Measurements from ENCODE around the gene TSPAN33. TPM values are rescaled to one million over a fixed set of nuclear protein-coding genes. Genes with fewer than 3 reads are reported as not detected.
"Not testable (repeated sequence)": the region's sequence is repeated elsewhere in the genome, so short reads cannot be mapped to it uniquely, and the experiment has no call there.

The TSPAN33 gene
- polyA plus RNA-seq, 1 of the 3 experiments (the other 2 are of a cell fraction): 6.9 TPM

DNA sequence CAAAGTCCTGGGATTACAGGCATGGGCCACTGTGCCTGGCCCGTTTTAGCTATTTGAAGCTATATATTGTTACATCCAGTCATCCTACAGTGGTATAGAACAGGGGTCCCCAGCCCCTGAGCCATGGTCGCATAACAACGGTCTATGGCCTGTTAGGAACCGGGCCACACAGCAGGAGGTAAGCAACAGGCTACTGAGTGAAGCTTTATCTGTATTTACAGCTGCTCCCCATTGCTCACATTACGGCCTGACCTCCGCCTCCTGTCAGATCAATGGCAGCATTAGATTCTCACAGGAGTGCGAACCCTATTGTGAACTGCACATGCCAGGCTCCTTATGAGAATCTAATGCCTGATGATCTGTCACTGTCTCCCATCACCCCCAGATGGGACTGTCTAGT is 26.3 kb upstream of the TSPAN33 start (continued):
- TF ChIP-seq, protein P1, sequence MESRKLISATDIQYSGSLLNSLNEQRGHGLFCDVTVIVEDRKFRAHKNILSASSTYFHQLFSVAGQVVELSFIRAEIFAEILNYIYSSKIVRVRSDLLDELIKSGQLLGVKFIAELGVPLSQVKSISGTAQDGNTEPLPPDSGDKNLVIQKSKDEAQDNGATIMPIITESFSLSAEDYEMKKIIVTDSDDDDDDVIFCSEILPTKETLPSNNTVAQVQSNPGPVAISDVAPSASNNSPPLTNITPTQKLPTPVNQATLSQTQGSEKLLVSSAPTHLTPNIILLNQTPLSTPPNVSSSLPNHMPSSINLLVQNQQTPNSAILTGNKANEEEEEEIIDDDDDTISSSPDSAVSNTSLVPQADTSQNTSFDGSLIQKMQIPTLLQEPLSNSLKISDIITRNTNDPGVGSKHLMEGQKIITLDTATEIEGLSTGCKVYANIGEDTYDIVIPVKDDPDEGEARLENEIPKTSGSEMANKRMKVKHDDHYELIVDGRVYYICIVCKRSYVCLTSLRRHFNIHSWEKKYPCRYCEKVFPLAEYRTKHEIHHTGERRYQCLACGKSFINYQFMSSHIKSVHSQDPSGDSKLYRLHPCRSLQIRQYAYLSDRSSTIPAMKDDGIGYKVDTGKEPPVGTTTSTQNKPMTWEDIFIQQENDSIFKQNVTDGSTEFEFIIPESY (IDR thresholded peaks at IDR 0.05; ENCODE audit: borderline replicate concordance, low read depth): no peak
- no peak for TF ChIP-seq ELF1 (IDR thresholded peaks at IDR 0.05)
- TF ChIP-seq RXRA (IDR thresholded peaks at IDR 0.05; ENCODE audit: borderline replicate concordance, low read depth): no peak
- TF ChIP-seq POLR2AphosphoS5 (IDR thresholded peaks at IDR 0.05; ENCODE audit: low read depth, low read length): no peak

GRCh38 chr7:129118976-129119375 is 25.5 kb upstream of the TSPAN33 start:
- Histone ChIP-seq H3K27ac (ENCODE audit: low read depth in 2 of 2, low read length in 1 of 2) (no peak overlapping the region), H3F3A (replicated peaks; ENCODE audit: insufficient read depth) (no peaks in the 10 kb centered on the region), H3K36me3 (replicated peaks in 1 of 2; ENCODE audit: control insufficient read depth in 1 of 2, insufficient read depth in 2 of 2, low read length in 1 of 2) (no peaks in the 10 kb centered on the region), H3K9me2 (no peaks in the 10 kb centered on the region), H3K4me1 (ENCODE audit: control insufficient read depth in 1 of 2, insufficient read depth in 2 of 2, low read depth in 1 of 2, low read length in 1 of 2) (no peaks in the 10 kb centered on the region), H3K4me2 (no peak overlapping the region), H3K9me3 (peaks cover 10% of the 10 kb centered on the region; the same call in 1 of the 2 replicates), H4K20me1 (ENCODE audit: insufficient read depth) (no peaks in the 10 kb centered on the region), H2AFZ (ENCODE audit: low read depth) (no peak overlapping the region), H3K27me3 (ENCODE audit: insufficient read depth) (no peaks in the 10 kb centered on the region), H3K79me2 (ENCODE audit: insufficient read depth) (no peaks in the 10 kb centered on the region), H3K9ac (no peak overlapping the region), H3K4me3 (ENCODE audit: low read depth in 2 of 2, low read length in 1 of 2) (no peak overlapping the region)
- WGBS (ENCODE audit: low lambda C conversion rate): 92% methylated on average over 3 of the region's 3 CpGs
- TF ChIP-seq RCOR1 (IDR thresholded peaks at IDR 0.05; ENCODE audit: low read length) (no peak), NRF1 (IDR thresholded peaks at IDR 0.05; ENCODE audit: low read depth, low read length) (no peak), EP300 (IDR thresholded peaks at IDR 0.05; ENCODE audit: borderline replicate concordance in 1 of 2, low read depth in 1 of 2, low read length in 1 of 2) (no peak), TEAD4 (IDR thresholded peaks at IDR 0.05; ENCODE audit: borderline replicate concordance, insufficient read depth) (no peak), MXI1 (IDR thresholded peaks at IDR 0.05; ENCODE audit: low read depth, low read length) (no peak)
- ChIA-PET POLR2A (no interaction called here), CTCF (no interaction called here)
- no peak for DNase-seq

DNA sequence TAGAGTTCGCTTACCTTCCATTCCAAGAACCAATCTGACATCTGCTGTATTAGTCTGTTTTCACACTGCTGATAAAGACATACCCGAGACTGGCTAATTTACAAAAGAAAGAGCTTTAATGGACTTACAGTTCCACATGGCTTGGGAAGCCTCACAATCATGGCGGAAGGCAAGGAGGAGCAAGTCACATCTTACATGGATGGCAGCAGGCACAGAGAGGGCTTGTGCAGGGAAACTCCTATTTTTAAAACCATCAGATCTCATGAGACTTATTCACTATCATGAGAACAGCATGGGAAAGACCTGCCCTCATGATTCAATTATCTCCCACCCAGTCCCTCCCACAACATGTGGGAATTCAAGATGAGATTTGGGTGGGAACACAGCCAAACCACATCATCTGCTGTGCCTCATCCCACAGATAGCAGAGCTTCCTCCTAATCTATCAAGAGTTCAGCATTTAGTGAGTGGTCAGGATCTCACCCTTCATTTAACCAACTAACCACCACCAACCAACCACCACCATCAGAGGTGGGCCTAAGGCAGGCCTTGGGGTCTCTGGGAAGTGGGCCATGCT is 22.9 kb upstream of the TSPAN33 start:
- WGBS (ENCODE audit: low lambda C conversion rate): 54% methylated on average over 3 of the region's 3 CpGs
- H3K4me3 ChIP-seq (ENCODE audit: low read depth in 2 of 2, low read length in 1 of 2); H3K9ac ChIP-seq; POLR2A ChIA-PET; H3K79me2 ChIP-seq (ENCODE audit: insufficient read depth); H3K36me3 ChIP-seq (replicated peaks in 1 of 2; ENCODE audit: control insufficient read depth in 1 of 2, insufficient read depth in 2 of 2, low read length in 1 of 2); H3K4me1 ChIP-seq (ENCODE audit: control insufficient read depth in 1 of 2, insufficient read depth in 2 of 2, low read depth in 1 of 2, low read length in 1 of 2); H3K9me2 ChIP-seq; H3K27ac ChIP-seq (ENCODE audit: low read depth in 2 of 2, low read length in 1 of 2); H3K4me2 ChIP-seq; H3F3A ChIP-seq (replicated peaks; ENCODE audit: insufficient read depth); H3K9me3 ChIP-seq; DNase-seq; H2AFZ ChIP-seq (ENCODE audit: low read depth); H4K20me1 ChIP-seq (ENCODE audit: insufficient read depth): not testable (repeated sequence)
- H3K27me3 ChIP-seq (ENCODE audit: insufficient read depth): peaks cover 11% of the 10 kb centered on the region; the same call in 1 of the 2 replicates
- CTCF ChIA-PET: interaction anchor here (0.8 to 2.1 kb wide), 2 partner anchors 10 to 30 kb away, joined by 3 to 9 read pairs; no protein-coding TSS in a partner anchor
